H1 (cell line): ENCODE data around the gene HNRNPM. TPM values are rescaled to one million over a fixed set of nuclear protein-coding genes. Genes with fewer than 3 reads are reported as not detected.
A peak's percentile ranks its signal among the peaks of the same experiment; 100 is the strongest.

Experiments used
- CTCF ChIA-PET: fragments of 300-600 bp; sonication (Branson Sonifier 250); formaldehyde crosslinking; loops from one replicate; lab custom pipeline; 2021; ENCODE audit not compliant: partially characterized antibody; lab: Charles Lee
- POLR2A ChIA-PET: fragments of 300-600 bp; sonication (Branson Sonifier 250); formaldehyde crosslinking; loops from one replicate; lab custom pipeline; 2021; ENCODE audit warnings: inconsistent platforms; ENCODE audit not compliant: partially characterized antibody; lab: Charles Lee
- DNase-seq, 2 experiments: peaks; one replicate each; pipeline versions ENCODE4 v3.0.0 to v3.0.0-alpha.2; 2010 to 2022; ENCODE audit warnings: low spot score in 2 of 2, low read depth in 1 of 2, mixed read lengths in 1 of 2
- FAIRE-seq: peaks from 2 replicates; lab custom pipeline; 2011; peaks lifted over from hg19 to GRCh38; lab: Jason Lieb, UNC
- H2AFZ ChIP-seq: 2 replicates; pipeline ENCODE4 v1.8.1; 2012; ENCODE audit warnings: low read length, inconsistent platforms
- H2AK5ac ChIP-seq: 2 replicates; pipeline ENCODE4 v1.6.1; 2013; ENCODE audit warnings: low read depth, low read length
- H2BK120ac ChIP-seq: replicated peaks from 2 replicates; pipeline ENCODE3; 2013; ENCODE audit warnings: low read depth, low read length, inconsistent platforms
- H2BK12ac ChIP-seq: 2 replicates; pipeline ENCODE4 v1.6.1; 2013; ENCODE audit warnings: low read depth, low read length
- H2BK15ac ChIP-seq: 2 replicates; pipeline ENCODE4 v1.6.1; 2013; ENCODE audit warnings: low read length
- H2BK20ac ChIP-seq: 2 replicates; pipeline ENCODE4 v1.6.1; 2013; ENCODE audit warnings: low read length
- H2BK5ac ChIP-seq: 2 replicates; pipeline ENCODE4 v1.6.1; 2013; ENCODE audit warnings: low read depth, low read length
- H3K14ac ChIP-seq: 2 replicates; pipeline ENCODE4 v1.6.1; 2013; ENCODE audit warnings: inconsistent platforms; ENCODE audit not compliant: insufficient read length
- H3K18ac ChIP-seq: 2 replicates; pipeline ENCODE4 v1.6.1; 2013; ENCODE audit warnings: low read length; ENCODE audit errors: extremely low read depth
- H3K23ac ChIP-seq: 2 replicates; pipeline ENCODE4 v1.6.1; 2013; ENCODE audit warnings: inconsistent platforms; ENCODE audit not compliant: insufficient read length
- H3K23me2 ChIP-seq: 2 replicates; pipeline ENCODE4 v1.6.1; 2013; ENCODE audit warnings: low read depth, low read length
- H3K27ac ChIP-seq: 2 replicates; pipeline ENCODE4 v1.6.1; 2011; ENCODE audit warnings: low read depth, low read length, inconsistent platforms
- H3K27me3 ChIP-seq, 4 experiments: replicated peaks in 1 of 4; 1 replicate in 1 of 4; 2 replicates in 3 of 4; pipeline versions ENCODE4 v1.6.1 to v1.8.1; 2011 to 2013; ENCODE audit warnings: low read length in 3 of 4, mild to moderate bottlenecking in 3 of 4, inconsistent platforms in 2 of 4, mixed read lengths in 2 of 4, moderate library complexity in 1 of 4; ENCODE audit not compliant: control insufficient read depth in 3 of 4, insufficient read depth in 3 of 4; ENCODE audit errors: extremely low read depth in 1 of 4
- H3K36me3 ChIP-seq, 4 experiments: 2 replicates each; pipeline versions ENCODE4 v1.6.1 to v1.8.1; 2011 to 2013; ENCODE audit warnings: mild to moderate bottlenecking in 4 of 4, low read length in 3 of 4, moderate library complexity in 2 of 4, control low read depth in 1 of 4, inconsistent platforms in 1 of 4; ENCODE audit not compliant: insufficient read depth in 4 of 4, control insufficient read depth in 2 of 4
- H3K4ac ChIP-seq: replicated peaks from 2 replicates; pipeline ENCODE3; 2013; ENCODE audit warnings: low read length, low read depth, mixed read lengths, inconsistent platforms; ENCODE audit not compliant: insufficient read length
- H3K4me1 ChIP-seq, 4 experiments: replicated peaks in 1 of 4; 1 replicate in 1 of 4; 2 replicates in 3 of 4; pipeline versions ENCODE4 v1.6.1 to v1.8.1; 2011 to 2013; ENCODE audit warnings: low read length in 3 of 4, inconsistent platforms in 2 of 4, mixed read lengths in 1 of 4; ENCODE audit not compliant: insufficient read depth in 4 of 4, control insufficient read depth in 3 of 4
- H3K4me2 ChIP-seq, 2 experiments: 2 replicates each; pipeline versions ENCODE4 v1.6.1 to v1.8.1; 2011 to 2013; ENCODE audit warnings: low read depth in 2 of 2, low read length in 2 of 2, control low read depth in 1 of 2, inconsistent platforms in 1 of 2, mild to moderate bottlenecking in 1 of 2; ENCODE audit not compliant: insufficient read depth in 1 of 2
- H3K4me3 ChIP-seq, 4 experiments: fragments of 200-600, 300-600 bp in 1 of 4; sonication (generic), shearing (Covaris generic), sonication (Bioruptor Twin) in 1 of 4; 2 replicates each; pipeline versions ENCODE4 v1.5.1 to v1.8.1; 2011 to 2016; ENCODE audit warnings: low read length in 4 of 4, low read depth in 3 of 4, control low read depth in 2 of 4, inconsistent platforms in 2 of 4, mild to moderate bottlenecking in 2 of 4, mixed read lengths in 1 of 4, moderate library complexity in 1 of 4; ENCODE audit not compliant: insufficient read depth in 2 of 4; ENCODE audit errors: extremely low read depth in 1 of 4
- H3K56ac ChIP-seq: replicated peaks from 2 replicates; pipeline ENCODE3; 2013; ENCODE audit warnings: low read depth, mild to moderate bottlenecking, mixed read lengths, low read length, inconsistent platforms; ENCODE audit not compliant: insufficient read length
- H3K79me1 ChIP-seq: 2 replicates; pipeline ENCODE4 v1.6.1; 2013; ENCODE audit warnings: low read depth, low read length, control low read depth
- H3K79me2 ChIP-seq, 2 experiments: 2 replicates each; pipeline versions ENCODE4 v1.6.1 to v1.8.1; 2012 to 2013; ENCODE audit warnings: low read length in 2 of 2, mild to moderate bottlenecking in 2 of 2, inconsistent platforms in 1 of 2; ENCODE audit not compliant: insufficient read depth in 2 of 2, control insufficient read depth in 1 of 2
- H3K9ac ChIP-seq, 4 experiments: replicated peaks in 1 of 4; 1 replicate in 1 of 4; 2 replicates in 3 of 4; pipeline versions ENCODE4 v1.6.1 to v1.8.1; 2011 to 2013; ENCODE audit warnings: low read depth in 3 of 4, low read length in 3 of 4, control low read depth in 2 of 4, mild to moderate bottlenecking in 2 of 4, moderate library complexity in 2 of 4, inconsistent platforms in 1 of 4; ENCODE audit errors: extremely low read depth in 1 of 4
- H3K9me3 ChIP-seq, 2 experiments: 2 replicates each; pipeline versions ENCODE4 v1.6.1 to v1.8.1; 2012 to 2013; ENCODE audit warnings: mild to moderate bottlenecking in 2 of 2, moderate library complexity in 2 of 2, control low read depth in 1 of 2, inconsistent platforms in 1 of 2, low read depth in 1 of 2, low read length in 1 of 2, mixed read lengths in 1 of 2; ENCODE audit not compliant: insufficient read depth in 2 of 2
- H4K20me1 ChIP-seq, 2 experiments: replicated peaks in 1 of 2; 2 replicates each; pipeline versions ENCODE3 to v1.8.1; 2011 to 2013; ENCODE audit warnings: inconsistent platforms in 2 of 2, low read length in 2 of 2, mild to moderate bottlenecking in 1 of 2; ENCODE audit not compliant: insufficient read depth in 2 of 2, control insufficient read depth in 1 of 2
- H4K5ac ChIP-seq: 2 replicates; pipeline ENCODE4 v1.6.1; 2013; ENCODE audit warnings: low read length, low read depth, mixed read lengths, inconsistent platforms; ENCODE audit not compliant: insufficient read length
- H4K8ac ChIP-seq: 2 replicates; pipeline ENCODE4 v1.8.0; 2013; ENCODE audit warnings: mild to moderate bottlenecking, moderate library complexity, low read length, inconsistent platforms; ENCODE audit not compliant: insufficient read depth; ENCODE audit errors: extremely low read depth
- H4K91ac ChIP-seq: replicated peaks from 2 replicates; pipeline ENCODE3; 2013; ENCODE audit warnings: low read length, mixed read lengths, inconsistent platforms; ENCODE audit not compliant: insufficient read length
- BCL11A ChIP-seq, 2 experiments: IDR thresholded peaks; one replicate each; pipeline ENCODE4 v1.6.1; 2011; ENCODE audit warnings: low read depth in 2 of 2, low read length in 2 of 2, mild to moderate bottlenecking in 2 of 2
- FOSL1 ChIP-seq: IDR thresholded peaks from 2 replicates; pipeline ENCODE4 v1.6.1; 2011; ENCODE audit warnings: mild to moderate bottlenecking, low read depth, low read length, moderate library complexity; ENCODE audit not compliant: insufficient read depth
- MAX ChIP-seq: IDR thresholded peaks from 2 replicates; pipeline ENCODE4 v1.6.1; 2012; ENCODE audit warnings: inconsistent platforms
- NANOG ChIP-seq: IDR thresholded peaks from 2 replicates; pipeline ENCODE4 v1.6.1; 2011; ENCODE audit warnings: low read length, low read depth, mild to moderate bottlenecking, inconsistent platforms; ENCODE audit not compliant: insufficient read depth, poor library complexity, severe bottlenecking
- POU5F1 ChIP-seq: IDR thresholded peaks from 2 replicates; pipeline ENCODE4 v1.6.1; 2011; ENCODE audit warnings: low read depth, mild to moderate bottlenecking, low read length, moderate library complexity
- RAD21 ChIP-seq, 2 experiments: IDR thresholded peaks in 1 of 2; conservative IDR thresholded peaks in 1 of 2; 2 replicates each; pipeline ENCODE4 v1.6.1; 2011; ENCODE audit warnings: low read depth in 2 of 2, low read length in 2 of 2, improper control_type of control experiment in 1 of 2, inconsistent platforms in 1 of 2, mild to moderate bottlenecking in 1 of 2, moderate library complexity in 1 of 2
- SAP30 ChIP-seq: fragments of 300-600 bp; sonication (generic); IDR thresholded peaks from 2 replicates; pipeline ENCODE4 v1.7.1; 2012; ENCODE audit warnings: low read length, moderate library complexity, mild to moderate bottlenecking, inconsistent platforms; ENCODE audit not compliant: insufficient read depth, insufficient replicate concordance
- TEAD4 ChIP-seq: IDR thresholded peaks from 2 replicates; pipeline ENCODE4 v1.6.1; 2012; ENCODE audit warnings: low read depth, low read length, inconsistent platforms, mixed read lengths
- WGBS, 2 experiments: shearing (Covaris generic) in 1 of 2; methylation state at CpG; one replicate each; pipeline versions ENCODE4 v1.1.6 to v1.1.7; 2013 to 2015; ENCODE audit warnings: low lambda C conversion rate in 2 of 2, mixed read lengths in 2 of 2, inconsistent platforms in 1 of 2, low coverage in 1 of 2, missing lambda C conversion rate in 1 of 2; ENCODE audit not compliant: insufficient replicate concordance in 2 of 2, insufficient coverage in 1 of 2, insufficient read length in 1 of 2; ENCODE audit errors: extremely low coverage in 1 of 2, missing lambda C conversion rate in 1 of 2; 5-methylcytosine and 5-hydroxymethylcytosine counted together
- polyA plus RNA-seq, 7 experiments: library from polyadenylated mRNA; depleted of rRNA in 3 of 7; stranded (reverse) in 5 of 7; unstranded in 2 of 7; fragments of >200 nt in 5 of 7; fragments of 200-250 nt in 2 of 7; gene quantifications; 1 replicate in 5 of 7; 2 replicates in 1 of 7; 4 replicates in 1 of 7; pipeline versions ENCODE4 v1.2.1 to v1.2.3, GENCODE V29; 2011 to 2013; ENCODE audit warnings: missing spikeins in 2 of 7, mixed read lengths in 2 of 7
- total RNA-seq: library from RNA; stranded (reverse); fragmentation: NEBNext Ultra II Directional; extraction: Animal tissue kit (Norgen Biotek cat#: 25700); gene quantifications from 2 replicates; pipeline ENCODE4 v1.2.1, GENCODE V29; 2021
- TF ChIP-seq, protein P1 (sequence below): IDR thresholded peaks from 2 replicates; pipeline ENCODE4 v1.6.1; 2011; ENCODE audit warnings: low read length, improper control_type of control experiment
- TF ChIP-seq, protein P2 (sequence below): IDR thresholded peaks from 2 replicates; pipeline ENCODE4 v1.6.1; 2012; ENCODE audit warnings: inconsistent platforms

The HNRNPM gene
- total and polyA plus RNA-seq, 2 of the 8 experiments (the other 6 are each of a cell fraction or from before 2014, with no cell fraction given) = 375 to 474 TPM

- Histone ChIP-seq H3K79me2 (no peaks in the 10 kb centered on the region), H3K9me3 (no peaks in the 10 kb centered on the region), H4K8ac (no peak overlapping the region; the same call in 1 of the 2 replicates), H3K4me2 (no peak overlapping the region), H4K20me1 (no peaks in the 10 kb centered on the region), H3K36me3 (no peaks in the 10 kb centered on the region), H3K27ac (no peak overlapping the region), H3K4me3 (no peak overlapping the region), H2BK15ac (no peak overlapping the region), H4K5ac (no peak overlapping the region), H4K91ac (no peak overlapping the region), H3K9ac (no peak overlapping the region), H3K56ac (no peak overlapping the region), H2BK120ac (no peak overlapping the region), H2BK20ac (no peak overlapping the region), H3K23ac (no peak overlapping the region), H2AFZ (no peak overlapping the region), H2BK12ac (no peak overlapping the region), H3K4ac (no peak overlapping the region), H3K4me1 (peaks cover 0 to 3% (median 3%) of the 10 kb centered on the region in 4 experiments; a peak in 5 of 7 replicates), H3K14ac (no peak overlapping the region), H3K18ac (no peak overlapping the region), H3K27me3 (no peaks in the 10 kb centered on the region), H2AK5ac (peak overlapping the region; percentile 53; the same call in 1 of the 2 replicates), H3K23me2 (no peaks in the 10 kb centered on the region), H3K79me1 (no peaks in the 10 kb centered on the region), H2BK5ac (no peak overlapping the region)
- ChIA-PET CTCF (interaction anchor here (0.6 to 2.3 kb wide), 9 partner anchors 10 to 142 kb away, joined by 3 to 9 read pairs (median 3); no protein-coding TSS in a partner anchor), POLR2A (interaction anchor here (0.8 to 2.4 kb wide), 4 partner anchors 10 to 56 kb away, joined by 3 to 9 read pairs (median 4); no protein-coding TSS in a partner anchor)
- DNase-seq (no peak), FAIRE-seq (no peak)
- WGBS, 2 experiments = 95% methylated on average over 12 of the region's 12 CpGs; no CpG with 5 or more reads in 1 of the 2 experiments
- no peak for TF ChIP-seq RAD21 (IDR thresholded peaks at IDR 0.05 in 1 of 2, conservative IDR thresholded peaks at IDR 0.05 in 1 of 2; ENCODE audit: low read depth in 2 of 2, low read length in 2 of 2)
- TF ChIP-seq BCL11A (IDR thresholded peaks at IDR 0.05; ENCODE audit: low read depth in 2 of 2, low read length in 2 of 2) = no peak
- TF ChIP-seq, protein P1, sequence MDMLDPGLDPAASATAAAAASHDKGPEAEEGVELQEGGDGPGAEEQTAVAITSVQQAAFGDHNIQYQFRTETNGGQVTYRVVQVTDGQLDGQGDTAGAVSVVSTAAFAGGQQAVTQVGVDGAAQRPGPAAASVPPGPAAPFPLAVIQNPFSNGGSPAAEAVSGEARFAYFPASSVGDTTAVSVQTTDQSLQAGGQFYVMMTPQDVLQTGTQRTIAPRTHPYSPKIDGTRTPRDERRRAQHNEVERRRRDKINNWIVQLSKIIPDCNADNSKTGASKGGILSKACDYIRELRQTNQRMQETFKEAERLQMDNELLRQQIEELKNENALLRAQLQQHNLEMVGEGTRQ = no peak
- TF ChIP-seq POU5F1 = no peak
- no peak for TF ChIP-seq FOSL1
- no peak for TF ChIP-seq SAP30
- TF ChIP-seq MAX = no peak
- TF ChIP-seq, protein P2, sequence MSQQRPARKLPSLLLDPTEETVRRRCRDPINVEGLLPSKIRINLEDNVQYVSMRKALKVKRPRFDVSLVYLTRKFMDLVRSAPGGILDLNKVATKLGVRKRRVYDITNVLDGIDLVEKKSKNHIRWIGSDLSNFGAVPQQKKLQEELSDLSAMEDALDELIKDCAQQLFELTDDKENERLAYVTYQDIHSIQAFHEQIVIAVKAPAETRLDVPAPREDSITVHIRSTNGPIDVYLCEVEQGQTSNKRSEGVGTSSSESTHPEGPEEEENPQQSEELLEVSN = no peak
- TF ChIP-seq TEAD4 = no peak
- no peak for TF ChIP-seq NANOG
Measured at GRCh38 chr19:8438236-8438635, 6.5 kb upstream of the HNRNPM start.
